Upper lobe of left lung (tissue), 6 donors: ENCODE measurements around the gene NMU. TPM values are rescaled to one million over a fixed set of nuclear protein-coding genes. Genes with fewer than 3 reads are reported as not detected.

Experiments used
- ATAC-seq, 2 donors: fragments of 200-7000 bp; cut with Tn5 transposase; one replicate each; pipeline ENCODE4 v1.9.1; 2022; ENCODE audit warnings: mild to moderate bottlenecking in 2 of 2, moderate library complexity in 2 of 2; ENCODE audit not compliant: low FRiP score in 2 of 2
- DNase-seq, 2 donors: peaks; one replicate each; pipeline ENCODE4 v3.0.0-alpha.2; 2019 to 2020
- H3K27ac ChIP-seq, 4 donors: fragments of 200-600 bp; sonication (generic); one replicate each; pipeline ENCODE4 v1.5.1; 2016 to 2019
- H3K27me3 ChIP-seq, 4 donors: fragments of 200-600 bp; sonication (generic); one replicate each; pipeline ENCODE4 v1.5.1; 2017 to 2019
- H3K36me3 ChIP-seq, 4 donors: fragments of 200-600 bp; sonication (generic); one replicate each; pipeline ENCODE4 v1.5.1; 2016 to 2019
- H3K4me1 ChIP-seq, 4 donors: fragments of 200-600 bp; sonication (generic); one replicate each; pipeline ENCODE4 v1.5.1; 2018 to 2019
- H3K4me3 ChIP-seq, 4 donors: fragments of 200-600 bp; sonication (generic); one replicate each; pipeline ENCODE4 v1.5.1; 2017 to 2019; ENCODE audit warnings: mild to moderate bottlenecking in 2 of 4, moderate library complexity in 1 of 4
- H3K9me3 ChIP-seq, 4 donors: fragments of 200-600 bp; sonication (generic); one replicate each; pipeline ENCODE4 v1.5.1; 2018 to 2019
- CTCF ChIP-seq, 6 experiments: fragments of 450-650 bp in 4 of 6; fragments of 200-600 bp in 2 of 6; sonication (generic) in 2 of 6; IDR thresholded peaks; one replicate each; pipeline ENCODE4 v1.5.1; 2016 to 2019; ENCODE audit warnings: antibody characterized with exemption in 6 of 6
- EP300 ChIP-seq, 4 donors: sonication (generic); formaldehyde crosslinking; IDR thresholded peaks; one replicate each; pipeline ENCODE4 v1.5.1; 2017; ENCODE audit warnings: antibody characterized with exemption in 4 of 4, control low read depth in 2 of 4
- POLR2A ChIP-seq, 4 donors: fragments of 450-650 bp; IDR thresholded peaks; one replicate each; pipeline ENCODE4 v1.5.1; 2016 to 2017; ENCODE audit warnings: antibody characterized with exemption in 4 of 4, mild to moderate bottlenecking in 2 of 4
- POLR2AphosphoS5 ChIP-seq, 2 donors: sonication (generic); formaldehyde crosslinking; IDR thresholded peaks; one replicate each; pipeline ENCODE4 v1.5.1; 2017; ENCODE audit warnings: antibody characterized with exemption in 2 of 2
- WGBS, 2 donors: methylation state at CpG; one replicate each; pipeline ENCODE4 v1.1.5; 2017 to 2018; 5-methylcytosine and 5-hydroxymethylcytosine counted together
- total RNA-seq, 6 donors: library from RNA; depleted of rRNA in 4 of 6; stranded (reverse); fragments of >200 nt in 4 of 6; gene quantifications; one replicate each; pipeline versions ENCODE4 v1.1.0 to v1.2.1, GENCODE V29; 2016 to 2021
- donor health status: DM: no; HTN: no; CAD: no; lungs with moderate emphysema.
- donor health status: DM: no; HTN: yes; CAD: no; lungs with severe emphysema.

The NMU gene
- total RNA-seq, 6 donors from 2014 or later: 1.6 to 3.2 (median 2.3) TPM; not detected in 3

GRCh38 chr4:55617587-55618197 lies 18.4 kb downstream of the NMU start:
- no peaks in the 10 kb centered on the region for H3K27me3 ChIP-seq
- 72 to 95% methylated on average over 1 of the region's 1 CpG for WGBS, 2 donors
- TF ChIP-seq CTCF (IDR thresholded peaks at IDR 0.05) (no peak), POLR2A (IDR thresholded peaks at IDR 0.05) (no peak), EP300 (IDR thresholded peaks at IDR 0.05) (no peak), POLR2AphosphoS5 (IDR thresholded peaks at IDR 0.05) (no peak)

GRCh38 chr4:55615008-55615407 lies 21.1 kb downstream of the NMU start:
- 70 to 96% methylated on average over 3 of the region's 3 CpGs for WGBS, 2 donors
- TF ChIP-seq POLR2A (IDR thresholded peaks at IDR 0.05) (no peak), CTCF (IDR thresholded peaks at IDR 0.05) (no peak), POLR2AphosphoS5 (IDR thresholded peaks at IDR 0.05) (no peak), EP300 (IDR thresholded peaks at IDR 0.05) (no peak)
- Histone ChIP-seq H3K4me3 (no peak overlapping the region), H3K27ac (no peak overlapping the region), H3K27me3 (no peaks in the 10 kb centered on the region), H3K4me1 (peaks cover 0 to under 1% (median 0%) of the 10 kb centered on the region in 4 donors), H3K36me3 (no peaks in the 10 kb centered on the region), H3K9me3 (no peaks in the 10 kb centered on the region)
- DNase-seq: no peak
- ATAC-seq: no peak

More at GRCh38 chr4:55617587-55618197, 18.4 kb downstream of the NMU start:
- no peak overlapping the region for H3K27ac ChIP-seq
- no peaks in the 10 kb centered on the region for H3K36me3 ChIP-seq
- no peaks in the 10 kb centered on the region for H3K4me1 ChIP-seq
- H3K4me3 ChIP-seq: no peak overlapping the region
- DNase-seq (no peak), ATAC-seq (no peak)
- no peaks in the 10 kb centered on the region for H3K9me3 ChIP-seq

GRCh38 chr4:55613621-55614020 lies 22.5 kb downstream of the NMU start:
- H3K9me3 ChIP-seq: no peaks in the 10 kb centered on the region
- no peak overlapping the region for H3K27ac ChIP-seq
- H3K4me3 ChIP-seq: no peak overlapping the region
- H3K27me3 ChIP-seq: no peaks in the 10 kb centered on the region
- WGBS, 2 donors: 71 to 82% methylated on average over 3 of the region's 3 CpGs
- DNase-seq (no peak), ATAC-seq (no peak)
- H3K4me1 ChIP-seq: peaks cover 0 to 7% (median 2%) of the 10 kb centered on the region in 4 donors
- H3K36me3 ChIP-seq: no peaks in the 10 kb centered on the region
- TF ChIP-seq EP300 (IDR thresholded peaks at IDR 0.05) (no peak), POLR2AphosphoS5 (IDR thresholded peaks at IDR 0.05) (no peak), POLR2A (IDR thresholded peaks at IDR 0.05) (no peak), CTCF (IDR thresholded peaks at IDR 0.05) (no peak)

- Histone ChIP-seq H3K9me3 (no peaks in the 10 kb centered on the region), H3K4me1 (peaks cover 0 to 7% (median 2%) of the 10 kb centered on the region in 4 donors), H3K27me3 (no peaks in the 10 kb centered on the region), H3K36me3 (no peaks in the 10 kb centered on the region), H3K4me3 (no peak overlapping the region), H3K27ac (no peak overlapping the region)
- ATAC-seq (no peak), DNase-seq (no peak)
- TF ChIP-seq POLR2AphosphoS5 (IDR thresholded peaks at IDR 0.05) (no peak), POLR2A (IDR thresholded peaks at IDR 0.05) (no peak), EP300 (IDR thresholded peaks at IDR 0.05) (no peak), CTCF (IDR thresholded peaks at IDR 0.05) (no peak)
- WGBS, 2 donors: 88 to 90% methylated on average over 3 of the region's 3 CpGs
These were observed 23.8 kb downstream of the NMU start for GRCh38 chr4:55612341-55612740.
